ENCODE results near the gene SH2D3A.

SH2D3A gene

DNA sequence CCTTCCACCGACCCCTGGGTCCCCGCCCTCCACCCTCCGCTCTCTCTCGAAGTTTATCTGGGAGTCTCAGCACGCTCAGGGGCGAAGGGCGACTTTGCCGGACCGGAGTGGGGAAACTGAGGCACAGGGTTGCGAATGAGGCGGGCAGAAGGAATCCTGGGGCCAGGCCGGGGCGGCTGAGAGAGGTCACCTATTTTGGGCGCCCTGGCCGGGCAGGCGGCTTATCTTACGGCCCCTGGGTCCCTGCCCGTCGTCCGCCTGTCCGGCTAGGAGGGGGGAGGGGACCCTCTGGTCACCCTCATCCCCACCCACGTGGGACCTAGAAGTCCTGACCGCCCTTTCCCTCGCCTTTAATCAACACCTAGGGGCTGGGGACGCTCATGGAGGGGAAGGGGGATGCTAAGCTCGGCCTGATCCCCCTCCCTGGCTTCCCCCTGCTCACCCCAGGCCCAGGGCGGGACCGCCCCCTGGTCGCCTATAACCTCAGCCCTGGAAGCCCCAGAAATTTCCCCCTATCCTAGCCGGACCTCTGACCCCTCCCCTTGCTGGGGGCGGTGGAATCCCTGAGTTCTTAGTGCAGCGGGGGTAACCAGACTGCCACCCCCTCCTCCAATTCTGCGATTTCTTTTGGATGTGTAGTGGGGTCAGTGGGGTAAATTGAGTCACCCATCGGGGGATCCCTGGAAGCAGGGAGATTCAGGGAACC, 27.2 kb downstream of the SH2D3A start:
- ChIA-PET POLR2A (interaction anchor here (0.5 kb wide), 1 partner anchor 91 kb away, joined by 4 read pairs; no protein-coding TSS in a partner anchor), CTCF (interaction anchor here (1.5 to 3.3 kb wide), 3 partner anchors 14 to 122 kb away, joined by 3 to 25 read pairs (median 4); partner anchors contain the start of gene VAV1)
- no peak for DNase-seq (ENCODE audit: extremely low spot score)
- TF ChIP-seq, protein P1, sequence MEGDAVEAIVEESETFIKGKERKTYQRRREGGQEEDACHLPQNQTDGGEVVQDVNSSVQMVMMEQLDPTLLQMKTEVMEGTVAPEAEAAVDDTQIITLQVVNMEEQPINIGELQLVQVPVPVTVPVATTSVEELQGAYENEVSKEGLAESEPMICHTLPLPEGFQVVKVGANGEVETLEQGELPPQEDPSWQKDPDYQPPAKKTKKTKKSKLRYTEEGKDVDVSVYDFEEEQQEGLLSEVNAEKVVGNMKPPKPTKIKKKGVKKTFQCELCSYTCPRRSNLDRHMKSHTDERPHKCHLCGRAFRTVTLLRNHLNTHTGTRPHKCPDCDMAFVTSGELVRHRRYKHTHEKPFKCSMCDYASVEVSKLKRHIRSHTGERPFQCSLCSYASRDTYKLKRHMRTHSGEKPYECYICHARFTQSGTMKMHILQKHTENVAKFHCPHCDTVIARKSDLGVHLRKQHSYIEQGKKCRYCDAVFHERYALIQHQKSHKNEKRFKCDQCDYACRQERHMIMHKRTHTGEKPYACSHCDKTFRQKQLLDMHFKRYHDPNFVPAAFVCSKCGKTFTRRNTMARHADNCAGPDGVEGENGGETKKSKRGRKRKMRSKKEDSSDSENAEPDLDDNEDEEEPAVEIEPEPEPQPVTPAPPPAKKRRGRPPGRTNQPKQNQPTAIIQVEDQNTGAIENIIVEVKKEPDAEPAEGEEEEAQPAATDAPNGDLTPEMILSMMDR (IDR thresholded peaks at IDR 0.05; ENCODE audit: control extremely low read depth, extremely low read depth, low read depth, missing control alignments) = no peak

DNA sequence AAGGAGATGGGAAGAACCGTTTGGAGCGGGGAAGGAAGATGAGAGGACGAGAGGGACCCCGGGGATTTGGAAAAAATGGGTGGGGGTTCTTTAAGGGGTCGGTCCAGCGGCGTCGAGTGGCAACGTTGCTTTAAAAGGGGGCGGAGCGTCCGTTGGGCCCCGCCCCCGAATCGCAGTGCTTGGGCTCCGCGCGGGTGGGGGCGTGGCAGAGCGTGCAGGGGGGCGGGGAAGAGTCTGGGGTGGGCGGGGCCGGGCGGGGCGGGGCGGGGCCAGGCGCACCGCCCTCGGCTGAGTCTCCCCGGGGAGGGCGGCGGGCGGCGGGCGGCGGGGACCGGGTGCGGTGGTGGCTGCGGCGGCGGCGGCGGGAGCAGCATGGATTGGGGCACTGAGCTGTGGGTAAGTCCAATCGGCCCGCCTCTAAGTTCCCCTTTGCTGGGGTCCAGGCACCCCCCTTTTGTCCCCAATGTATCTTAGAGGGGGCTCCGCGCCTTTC, 27.8 kb downstream of the SH2D3A start, which contains the start of gene TRIP10:
Gene TRIP10 (plus strand): TSS at position 291 of the 493 bp plus-strand sequence. CDS start 82 bp downstream, at position 373.
- ChIA-PET POLR2A (no interaction called here), CTCF (interaction anchor here (0.9 to 7.3 kb wide), 6 partner anchors 14 to 223 kb away, joined by 3 to 124 read pairs (median 8); partner anchors contain the start of gene VAV1)
- TF ChIP-seq, protein P1 (IDR thresholded peaks at IDR 0.05; ENCODE audit: control extremely low read depth, extremely low read depth, low read depth, missing control alignments) = no peak
- peak; percentile 96 for DNase-seq (ENCODE audit: extremely low spot score)

DNA sequence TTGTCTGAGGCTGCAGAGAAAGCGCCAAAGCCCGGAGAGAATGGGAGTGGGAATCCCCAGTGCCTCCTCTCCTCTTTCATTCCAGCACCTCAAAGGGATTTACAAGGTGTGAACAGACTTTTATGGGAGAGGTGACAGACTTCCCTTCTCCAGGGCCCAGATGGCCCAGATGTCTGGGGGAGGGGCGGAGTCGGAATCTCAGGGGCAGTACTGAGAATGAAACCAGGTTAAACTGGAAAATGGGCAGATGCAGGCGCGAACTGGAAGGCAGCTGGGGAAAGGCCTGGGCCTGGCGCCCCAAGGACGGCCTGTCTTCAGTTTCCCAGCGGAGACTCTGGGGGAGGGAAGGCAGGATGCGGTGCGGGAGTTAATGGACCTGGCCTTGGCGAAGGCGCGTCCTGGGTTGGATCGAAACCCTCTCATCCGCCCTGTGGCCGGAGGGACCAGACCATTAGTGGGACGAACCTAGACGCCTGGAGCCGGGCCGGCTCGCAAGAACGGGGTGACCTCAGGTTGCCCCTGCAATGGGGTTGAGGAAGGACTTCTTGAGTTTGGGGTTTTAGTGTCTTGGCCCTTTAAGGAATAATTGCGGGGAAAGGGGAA, 28.3 kb downstream of the SH2D3A start:
- CTCF ChIA-PET = interaction anchor here (0.8 to 7.3 kb wide), 13 partner anchors 10 to 613 kb away, joined by 3 to 124 read pairs (median 7); partner anchors contain the start of gene VAV1
- TF ChIP-seq, protein P1 (IDR thresholded peaks at IDR 0.05; ENCODE audit: control extremely low read depth, extremely low read depth, low read depth, missing control alignments) = no peak
- no peak for DNase-seq (ENCODE audit: extremely low spot score)
- POLR2A ChIA-PET = interaction anchor here (1.8 kb wide), 1 partner anchor 208 kb away, joined by 8 read pairs; the partner anchor contains the start of gene TNFSF9

DNA sequence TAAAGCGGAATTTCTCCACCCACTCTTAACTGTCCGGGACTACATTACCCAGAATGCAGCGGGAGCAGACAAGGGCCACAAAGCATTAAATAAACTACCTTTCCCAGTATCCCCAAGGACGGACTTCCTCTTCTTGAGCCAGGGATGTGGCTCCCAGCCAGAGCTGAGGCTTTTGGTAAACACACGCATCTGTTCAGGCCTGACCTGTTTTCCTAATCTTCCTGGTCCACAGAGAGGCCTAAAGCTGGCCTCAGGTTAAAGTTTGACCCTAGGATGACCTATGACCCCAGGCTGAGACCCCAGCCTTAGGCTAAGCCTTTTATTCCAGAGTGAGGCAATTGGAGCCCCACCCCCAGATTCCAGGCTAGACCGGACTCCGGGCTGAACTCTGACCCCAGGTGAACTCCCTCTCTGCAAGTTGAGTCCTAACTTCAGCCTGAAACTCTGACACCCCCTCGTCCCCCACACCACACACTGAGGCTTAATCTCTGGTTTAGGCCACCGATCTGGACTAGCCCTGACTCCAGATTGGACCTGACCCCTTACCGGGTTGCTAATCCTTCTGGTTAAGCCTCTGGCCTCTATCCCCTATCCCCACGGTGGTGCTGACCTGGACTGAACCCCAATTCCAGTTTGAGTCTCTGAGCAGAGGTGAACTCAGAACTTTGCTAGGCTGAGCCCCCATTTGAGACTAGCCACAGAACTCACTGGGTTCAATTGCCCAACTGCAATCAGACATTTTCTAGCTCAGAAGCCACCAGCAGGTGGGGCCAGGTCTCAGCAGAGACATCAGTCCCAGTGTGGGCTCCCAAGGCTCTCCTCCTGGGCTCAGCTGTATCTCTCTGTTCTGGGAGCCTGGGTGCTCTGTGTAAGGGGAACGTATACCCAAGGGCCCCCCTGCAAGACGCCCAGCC, 29.1 kb downstream of the SH2D3A start:
- CTCF ChIA-PET = interaction anchor here (0.8 to 7.3 kb wide), 22 partner anchors 9 to 612 kb away, joined by 3 to 124 read pairs (median 6); partner anchors contain the start of genes C3 and VAV1
- peak; percentile 63 for DNase-seq (ENCODE audit: extremely low spot score)
- TF ChIP-seq, protein P1 (IDR thresholded peaks at IDR 0.05; ENCODE audit: control extremely low read depth, extremely low read depth, low read depth, missing control alignments) = peak; percentile 92
- POLR2A ChIA-PET = interaction anchor here (0.8 to 1.8 kb wide), 4 partner anchors 36 to 207 kb away, joined by 3 to 8 read pairs (median 4); partner anchors contain the start of gene TNFSF9

GRCh38 chr19:6737284-6737872, 29.9 kb downstream of the SH2D3A start, which contains the start of gene GPR108:
Gene GPR108 (minus strand): TSS chr19:6737580. CDS start chr19:6737576, 4 bp downstream.
- POLR2A ChIA-PET = interaction anchor here (0.6 to 1.8 kb wide), 5 partner anchors 36 to 207 kb away, joined by 3 to 8 read pairs (median 4); partner anchors contain the start of gene TNFSF9
- peak; percentile 98 for DNase-seq (ENCODE audit: extremely low spot score)
- CTCF ChIA-PET = interaction anchor here (1.0 to 7.3 kb wide), 23 partner anchors 10 to 297 kb away, joined by 3 to 124 read pairs (median 6); partner anchors contain the start of genes C3 and VAV1
- TF ChIP-seq, protein P1 (IDR thresholded peaks at IDR 0.05; ENCODE audit: control extremely low read depth, extremely low read depth, low read depth, missing control alignments) = no peak

All from GM10248 (cell line).